SK-N-SH (cell line): ENCODE data around the gene IDE. TPM values are rescaled to one million over a fixed set of nuclear protein-coding genes. Genes with fewer than 3 reads are reported as not detected.

Experiments used
- CTCF ChIA-PET: fragments of 300-600, 350-600 bp; formaldehyde crosslinking; extraction: SDS; loops from one replicate; lab custom pipeline; 2021; lab: Yijun Ruan, JAX
- POLR2A ChIA-PET: fragments of 350-600 bp; sonication (Branson Sonifier 250); formaldehyde crosslinking; extraction: SDS; loops from one replicate; lab custom pipeline; 2020; ENCODE audit warnings: antibody characterized with exemption, inconsistent platforms; lab: Yijun Ruan, JAX
- DNase-seq: peaks from one replicate; pipeline ENCODE4 v3.0.0; 2012
- H2AFZ ChIP-seq: fragments of 200-600 bp; sonication (generic); 2 replicates; pipeline ENCODE4 v1.8.1; 2016; ENCODE audit warnings: antibody characterized with exemption, mild to moderate bottlenecking, low read depth
- H3F3A ChIP-seq: fragments of 200-600 bp; sonication (generic); replicated peaks from 2 replicates; pipeline ENCODE3; 2016; ENCODE audit warnings: antibody characterized with exemption, mild to moderate bottlenecking; ENCODE audit not compliant: insufficient read depth
- H3K27ac ChIP-seq, 2 experiments: fragments of 200-500 bp in 1 of 2; fragments of 200-600 bp in 1 of 2; sonication (Bioruptor generic) in 1 of 2; sonication (generic), shearing (Covaris generic) in 1 of 2; 2 replicates each; pipeline versions ENCODE4 v1.5.1 to v1.6.1; 2014 to 2016; ENCODE audit warnings: low read depth in 2 of 2, inconsistent platforms in 1 of 2, low read length in 1 of 2, mild to moderate bottlenecking in 1 of 2, mixed read lengths in 1 of 2
- H3K27me3 ChIP-seq: fragments of 200-600 bp; sonication (generic), shearing (Covaris generic); 2 replicates; pipeline ENCODE4 v1.6.1; 2016; ENCODE audit warnings: mixed run types; ENCODE audit not compliant: insufficient read depth
- H3K36me3 ChIP-seq, 2 experiments: fragments of 200-500 bp in 1 of 2; fragments of 200-600 bp in 1 of 2; sonication (Bioruptor generic) in 1 of 2; sonication (generic) in 1 of 2; replicated peaks in 1 of 2; 2 replicates each; pipeline versions ENCODE3 to v1.5.1; 2014 to 2016; ENCODE audit warnings: low read length in 1 of 2, mild to moderate bottlenecking in 1 of 2; ENCODE audit not compliant: insufficient read depth in 2 of 2, control insufficient read depth in 1 of 2
- H3K4me1 ChIP-seq, 2 experiments: fragments of 200-500 bp in 1 of 2; fragments of 200-600 bp in 1 of 2; sonication (Bioruptor generic) in 1 of 2; sonication (generic), shearing (Covaris generic) in 1 of 2; 2 replicates each; pipeline versions ENCODE4 v1.5.1 to v1.6.1; 2014 to 2016; ENCODE audit warnings: low read depth in 1 of 2, low read length in 1 of 2, mixed run types in 1 of 2; ENCODE audit not compliant: insufficient read depth in 2 of 2, control insufficient read depth in 1 of 2
- H3K4me2 ChIP-seq: fragments of 200-600 bp; sonication (generic), shearing (Covaris generic); 2 replicates; pipeline ENCODE4 v1.6.1; 2017; ENCODE audit warnings: mixed run types
- H3K4me3 ChIP-seq, 2 experiments: fragments of 200-500 bp in 1 of 2; fragments of 200-600 bp in 1 of 2; sonication (Bioruptor generic) in 1 of 2; sonication (generic), shearing (Covaris generic) in 1 of 2; 2 replicates each; pipeline versions ENCODE4 v1.5.1 to v1.8.1; 2014 to 2016; ENCODE audit warnings: low read depth in 2 of 2, inconsistent platforms in 1 of 2, low read length in 1 of 2, mild to moderate bottlenecking in 1 of 2, mixed read lengths in 1 of 2, moderate library complexity in 1 of 2
- H3K79me2 ChIP-seq: fragments of 200-600 bp; sonication (generic); 2 replicates; pipeline ENCODE4 v1.8.1; 2017; ENCODE audit warnings: mild to moderate bottlenecking; ENCODE audit not compliant: insufficient read depth
- H3K9ac ChIP-seq: fragments of 200-600 bp; sonication (generic); 2 replicates; pipeline ENCODE4 v1.6.1; 2017; ENCODE audit warnings: mixed run types
- H3K9me2 ChIP-seq: fragments of 200-600 bp; sonication (generic); 2 replicates; pipeline ENCODE4 v1.6.1; 2017; ENCODE audit warnings: mixed run types
- H3K9me3 ChIP-seq: fragments of 200-600 bp; sonication (generic); 2 replicates; pipeline ENCODE4 v1.6.1; 2017; ENCODE audit warnings: mixed run types, mild to moderate bottlenecking, moderate library complexity
- H4K20me1 ChIP-seq: fragments of 200-600 bp; sonication (generic); 2 replicates; pipeline ENCODE4 v1.6.1; 2017; ENCODE audit warnings: mild to moderate bottlenecking, mixed run types; ENCODE audit not compliant: insufficient read depth
- FOSL2 ChIP-seq: IDR thresholded peaks from 2 replicates; pipeline ENCODE4 v1.4.0; 2012; ENCODE audit warnings: low read depth, mild to moderate bottlenecking, moderate library complexity, borderline replicate concordance
- FOXM1 ChIP-seq: IDR thresholded peaks from 2 replicates; pipeline ENCODE4 v1.4.0; 2012; ENCODE audit warnings: low read depth, mild to moderate bottlenecking
- IRF3 ChIP-seq: fragments of 150-350 bp; IDR thresholded peaks from 2 replicates; pipeline ENCODE4 v1.6.1; 2016; ENCODE audit warnings: mild to moderate bottlenecking, low read depth, low read length
- SIN3A ChIP-seq: IDR thresholded peaks from 2 replicates; pipeline ENCODE4 v1.6.1; 2012; ENCODE audit warnings: low read depth, mild to moderate bottlenecking, low read length, moderate library complexity, borderline replicate concordance
- SMC3 ChIP-seq: IDR thresholded peaks from 2 replicates; pipeline ENCODE4 v1.6.1; 2012; ENCODE audit warnings: low read depth, low read length, improper control_type of control experiment
- TAF1 ChIP-seq: IDR thresholded peaks from 2 replicates; pipeline ENCODE4 v1.6.1; 2012; ENCODE audit warnings: low read depth, mild to moderate bottlenecking, low read length, moderate library complexity, borderline replicate concordance
- USF1 ChIP-seq: IDR thresholded peaks from 2 replicates; pipeline ENCODE4 v1.4.0; 2012; ENCODE audit warnings: low read depth, borderline replicate concordance
- USF2 ChIP-seq: fragments of 150-350 bp; IDR thresholded peaks from 2 replicates; pipeline ENCODE4 v1.6.1; 2017; ENCODE audit warnings: antibody characterized with exemption, low read length, low read depth, borderline replicate concordance
- ZBTB33 ChIP-seq: IDR thresholded peaks from 2 replicates; pipeline ENCODE4 v1.4.0; 2012; ENCODE audit warnings: low read depth, borderline replicate concordance
- WGBS: methylation state at CpG from one replicate; pipeline ENCODE4 v1.1.6; 2017; ENCODE audit warnings: low lambda C conversion rate; 5-methylcytosine and 5-hydroxymethylcytosine counted together
- polyA plus RNA-seq, 3 experiments: library from polyadenylated mRNA; depleted of rRNA; stranded (reverse); fragments of >200 nt; gene quantifications; 2 replicates each; pipeline ENCODE4 v1.2.3, GENCODE V29; 2012

Gene IDE
- polyA plus RNA-seq, 1 of the 3 experiments (the other 2 are of a cell fraction) = 9.3 TPM

- no peaks in the 10 kb centered on the region for H3K9me3 ChIP-seq
- peaks cover 6 to 8% of the 10 kb centered on the region in 2 experiments; a peak in 3 of 4 replicates for H3K4me1 ChIP-seq
- no peak overlapping the region for H3K27ac ChIP-seq
- no peak overlapping the region for H2AFZ ChIP-seq
- peaks cover 86% of the 10 kb centered on the region for H3K79me2 ChIP-seq
- POLR2A ChIA-PET = no interaction called here
- peaks cover 23% of the 10 kb centered on the region for H4K20me1 ChIP-seq
- peaks cover 0 to 19% of the 10 kb centered on the region in 2 experiments for H3K36me3 ChIP-seq
- TF ChIP-seq FOXM1 (no peak), USF2 (no peak), IRF3 (no peak), ZBTB33 (no peak), USF1 (no peak), SIN3A (no peak), TAF1 (no peak)
- TF ChIP-seq, all 33 proteins: peak for 0
- WGBS = 68% methylated on average over 2 of the region's 2 CpGs
- Histone ChIP-seq H3K4me2 (no peak overlapping the region), H3K4me3 (no peak overlapping the region), H3K9me2 (no peaks in the 10 kb centered on the region), H3K27me3 (no peaks in the 10 kb centered on the region), H3F3A (peaks cover 9% of the 10 kb centered on the region), H3K9ac (no peak overlapping the region)
- no peak for DNase-seq
- CTCF ChIA-PET = interaction anchor here (1.3 kb wide), 1 partner anchor 52 kb away, joined by 3 read pairs; no protein-coding TSS in a partner anchor
Observed at GRCh38 chr10:92569071-92569470, 4.8 kb downstream of the IDE start.

- Histone ChIP-seq H3K9ac (no peak overlapping the region), H3K36me3 (peaks cover 0 to 19% of the 10 kb centered on the region in 2 experiments), H4K20me1 (peaks cover 23% of the 10 kb centered on the region), H3K9me3 (no peaks in the 10 kb centered on the region), H3K27me3 (no peaks in the 10 kb centered on the region), H3F3A (peaks cover 9% of the 10 kb centered on the region), H2AFZ (no peak overlapping the region), H3K9me2 (no peaks in the 10 kb centered on the region), H3K4me2 (0 out of 2 replicates have a peak overlapping the region, but pooled peaks have one; percentile 19), H3K79me2 (peaks cover 89% of the 10 kb centered on the region), H3K4me1 (peaks cover 6 to 8% of the 10 kb centered on the region in 2 experiments; a peak in 3 of 4 replicates), H3K27ac (no peak overlapping the region), H3K4me3 (no peak overlapping the region)
- no peak for DNase-seq
- 95% methylated on average over 4 of the region's 4 CpGs for WGBS
- CTCF ChIA-PET = no interaction called here
- TF ChIP-seq SMC3 (no peak), FOSL2 (peak; percentile 17; the same call in 1 of the 2 replicates)
- POLR2A ChIA-PET = no interaction called here
Observed at GRCh38 chr10:92567952-92568600, 5.8 kb downstream of the IDE start.
